Right lobe of liver (tissue), 4 donors: Measurements from ENCODE around the gene C6orf62.

Source experiments
- POLR2A ChIP-seq: fragments of 450-650 bp; IDR thresholded peaks from one replicate; pipeline ENCODE4 v1.6.1; 2017; ENCODE audit warnings: antibody characterized with exemption, mild to moderate bottlenecking
- TF ChIP-seq, protein P1 (sequence below), 4 donors: fragments of 200-600 bp in 3 of 4; fragments of 450-650 bp in 1 of 4; IDR thresholded peaks; one replicate each; pipeline versions ENCODE4 v1.5.1 to v1.8.0; 2016 to 2022; ENCODE audit warnings: antibody characterized with exemption in 4 of 4, mild to moderate bottlenecking in 2 of 4
- donor health status: DM: no; HTN: no; CAD: no.
- donor health status: DM: no; HTN: no; CAD: no.
- donor health status: DM: no; HTN: yes; CAD: no.

DNA sequence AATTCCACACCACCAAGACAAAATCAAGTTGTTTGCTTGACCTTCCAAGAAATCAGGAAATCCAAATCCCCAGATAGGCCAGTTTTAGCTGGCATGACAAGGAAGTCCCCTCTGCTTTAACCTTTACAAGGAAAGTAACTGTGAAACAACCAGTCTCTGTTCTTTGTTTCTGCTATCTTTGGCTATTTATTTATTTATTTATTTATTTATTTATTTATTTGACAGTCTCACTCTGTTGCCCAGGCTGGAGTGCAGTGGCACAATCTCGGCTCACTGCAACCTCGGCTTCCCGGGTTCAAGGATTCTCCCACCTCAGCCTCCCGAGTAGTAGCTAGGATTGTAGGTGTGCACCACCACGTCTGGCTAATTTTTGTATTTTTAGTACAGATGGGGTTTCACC lies 41.3 kb upstream of the C6orf62 start:
- TF ChIP-seq, protein P1, sequence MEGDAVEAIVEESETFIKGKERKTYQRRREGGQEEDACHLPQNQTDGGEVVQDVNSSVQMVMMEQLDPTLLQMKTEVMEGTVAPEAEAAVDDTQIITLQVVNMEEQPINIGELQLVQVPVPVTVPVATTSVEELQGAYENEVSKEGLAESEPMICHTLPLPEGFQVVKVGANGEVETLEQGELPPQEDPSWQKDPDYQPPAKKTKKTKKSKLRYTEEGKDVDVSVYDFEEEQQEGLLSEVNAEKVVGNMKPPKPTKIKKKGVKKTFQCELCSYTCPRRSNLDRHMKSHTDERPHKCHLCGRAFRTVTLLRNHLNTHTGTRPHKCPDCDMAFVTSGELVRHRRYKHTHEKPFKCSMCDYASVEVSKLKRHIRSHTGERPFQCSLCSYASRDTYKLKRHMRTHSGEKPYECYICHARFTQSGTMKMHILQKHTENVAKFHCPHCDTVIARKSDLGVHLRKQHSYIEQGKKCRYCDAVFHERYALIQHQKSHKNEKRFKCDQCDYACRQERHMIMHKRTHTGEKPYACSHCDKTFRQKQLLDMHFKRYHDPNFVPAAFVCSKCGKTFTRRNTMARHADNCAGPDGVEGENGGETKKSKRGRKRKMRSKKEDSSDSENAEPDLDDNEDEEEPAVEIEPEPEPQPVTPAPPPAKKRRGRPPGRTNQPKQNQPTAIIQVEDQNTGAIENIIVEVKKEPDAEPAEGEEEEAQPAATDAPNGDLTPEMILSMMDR (IDR thresholded peaks at IDR 0.05): no peak
- no peak for TF ChIP-seq POLR2A
